SK-N-SH (cell line): ENCODE results near the gene KRTAP2-3. TPM values are rescaled to one million over a fixed set of nuclear protein-coding genes. Genes with fewer than 3 reads are reported as not detected.
"Not testable (repeated sequence)": the region's sequence is repeated elsewhere in the genome, so short reads cannot be mapped to it uniquely, and the experiment has no call there.

Experiments used
- CTCF ChIA-PET: fragments of 300-600, 350-600 bp; formaldehyde crosslinking; extraction: SDS; loops from one replicate; lab custom pipeline; 2021; lab: Yijun Ruan, JAX
- POLR2A ChIA-PET: fragments of 350-600 bp; sonication (Branson Sonifier 250); formaldehyde crosslinking; extraction: SDS; loops from one replicate; lab custom pipeline; 2020; ENCODE audit warnings: antibody characterized with exemption, inconsistent platforms; lab: Yijun Ruan, JAX
- DNase-seq: peaks from one replicate; pipeline ENCODE4 v3.0.0; 2012
- H2AFZ ChIP-seq: fragments of 200-600 bp; sonication (generic); 2 replicates; pipeline ENCODE4 v1.8.1; 2016; ENCODE audit warnings: antibody characterized with exemption, mild to moderate bottlenecking, low read depth
- H3F3A ChIP-seq: fragments of 200-600 bp; sonication (generic); replicated peaks from 2 replicates; pipeline ENCODE3; 2016; ENCODE audit warnings: antibody characterized with exemption, mild to moderate bottlenecking; ENCODE audit not compliant: insufficient read depth
- H3K27ac ChIP-seq, 2 experiments: fragments of 200-500 bp in 1 of 2; fragments of 200-600 bp in 1 of 2; sonication (Bioruptor generic) in 1 of 2; sonication (generic), shearing (Covaris generic) in 1 of 2; 2 replicates each; pipeline versions ENCODE4 v1.5.1 to v1.6.1; 2014 to 2016; ENCODE audit warnings: low read depth in 2 of 2, inconsistent platforms in 1 of 2, low read length in 1 of 2, mild to moderate bottlenecking in 1 of 2, mixed read lengths in 1 of 2
- H3K27me3 ChIP-seq: fragments of 200-600 bp; sonication (generic), shearing (Covaris generic); 2 replicates; pipeline ENCODE4 v1.6.1; 2016; ENCODE audit warnings: mixed run types; ENCODE audit not compliant: insufficient read depth
- H3K36me3 ChIP-seq, 2 experiments: fragments of 200-500 bp in 1 of 2; fragments of 200-600 bp in 1 of 2; sonication (Bioruptor generic) in 1 of 2; sonication (generic) in 1 of 2; replicated peaks in 1 of 2; 2 replicates each; pipeline versions ENCODE3 to v1.5.1; 2014 to 2016; ENCODE audit warnings: low read length in 1 of 2, mild to moderate bottlenecking in 1 of 2; ENCODE audit not compliant: insufficient read depth in 2 of 2, control insufficient read depth in 1 of 2
- H3K4me1 ChIP-seq, 2 experiments: fragments of 200-500 bp in 1 of 2; fragments of 200-600 bp in 1 of 2; sonication (Bioruptor generic) in 1 of 2; sonication (generic), shearing (Covaris generic) in 1 of 2; 2 replicates each; pipeline versions ENCODE4 v1.5.1 to v1.6.1; 2014 to 2016; ENCODE audit warnings: low read depth in 1 of 2, low read length in 1 of 2, mixed run types in 1 of 2; ENCODE audit not compliant: insufficient read depth in 2 of 2, control insufficient read depth in 1 of 2
- H3K4me2 ChIP-seq: fragments of 200-600 bp; sonication (generic), shearing (Covaris generic); 2 replicates; pipeline ENCODE4 v1.6.1; 2017; ENCODE audit warnings: mixed run types
- H3K4me3 ChIP-seq, 2 experiments: fragments of 200-500 bp in 1 of 2; fragments of 200-600 bp in 1 of 2; sonication (Bioruptor generic) in 1 of 2; sonication (generic), shearing (Covaris generic) in 1 of 2; 2 replicates each; pipeline versions ENCODE4 v1.5.1 to v1.8.1; 2014 to 2016; ENCODE audit warnings: low read depth in 2 of 2, inconsistent platforms in 1 of 2, low read length in 1 of 2, mild to moderate bottlenecking in 1 of 2, mixed read lengths in 1 of 2, moderate library complexity in 1 of 2
- H3K79me2 ChIP-seq: fragments of 200-600 bp; sonication (generic); 2 replicates; pipeline ENCODE4 v1.8.1; 2017; ENCODE audit warnings: mild to moderate bottlenecking; ENCODE audit not compliant: insufficient read depth
- H3K9ac ChIP-seq: fragments of 200-600 bp; sonication (generic); 2 replicates; pipeline ENCODE4 v1.6.1; 2017; ENCODE audit warnings: mixed run types
- H3K9me2 ChIP-seq: fragments of 200-600 bp; sonication (generic); 2 replicates; pipeline ENCODE4 v1.6.1; 2017; ENCODE audit warnings: mixed run types
- H3K9me3 ChIP-seq: fragments of 200-600 bp; sonication (generic); 2 replicates; pipeline ENCODE4 v1.6.1; 2017; ENCODE audit warnings: mixed run types, mild to moderate bottlenecking, moderate library complexity
- H4K20me1 ChIP-seq: fragments of 200-600 bp; sonication (generic); 2 replicates; pipeline ENCODE4 v1.6.1; 2017; ENCODE audit warnings: mild to moderate bottlenecking, mixed run types; ENCODE audit not compliant: insufficient read depth
- CHD2 ChIP-seq: fragments of 150-350 bp; IDR thresholded peaks from 2 replicates; pipeline ENCODE4 v1.6.1; 2018; ENCODE audit warnings: low read length; ENCODE audit not compliant: partially characterized antibody
- CTCF ChIP-seq: fragments of 200-600 bp; sonication (generic); IDR thresholded peaks from 2 replicates; pipeline ENCODE4 v1.6.1; 2017; ENCODE audit warnings: antibody characterized with exemption, mild to moderate bottlenecking, moderate library complexity
- EP300 ChIP-seq, 2 experiments: IDR thresholded peaks; 2 replicates each; pipeline versions ENCODE4 v1.4.0 to v1.6.1; 2012; ENCODE audit warnings: borderline replicate concordance in 1 of 2, low read depth in 1 of 2, low read length in 1 of 2
- FOSL2 ChIP-seq: IDR thresholded peaks from 2 replicates; pipeline ENCODE4 v1.4.0; 2012; ENCODE audit warnings: low read depth, mild to moderate bottlenecking, moderate library complexity, borderline replicate concordance
- GATA2 ChIP-seq: sonication (generic); formaldehyde crosslinking; IDR thresholded peaks from 2 replicates; pipeline ENCODE4 v1.5.0; 2020; ENCODE audit warnings: mild to moderate bottlenecking, missing genetic modification reagents
- IRF3 ChIP-seq: fragments of 150-350 bp; IDR thresholded peaks from 2 replicates; pipeline ENCODE4 v1.6.1; 2016; ENCODE audit warnings: mild to moderate bottlenecking, low read depth, low read length
- JUND ChIP-seq: IDR thresholded peaks from 2 replicates; pipeline ENCODE4 v1.4.0; 2012
- MAX ChIP-seq: IDR thresholded peaks from 2 replicates; pipeline ENCODE4 v1.4.0; 2012; ENCODE audit warnings: low read depth
- NFIC ChIP-seq: IDR thresholded peaks from 2 replicates; pipeline ENCODE4 v1.4.0; 2012; ENCODE audit warnings: borderline replicate concordance
- PBX3 ChIP-seq: IDR thresholded peaks from 2 replicates; pipeline ENCODE4; 2012
- POLR2AphosphoS5 ChIP-seq: IDR thresholded peaks from 2 replicates; pipeline ENCODE4 v1.6.1; 2012; ENCODE audit warnings: low read depth, low read length
- RAD21 ChIP-seq: IDR thresholded peaks from 2 replicates; pipeline ENCODE4 v1.6.1; 2012; ENCODE audit warnings: mild to moderate bottlenecking, low read length
- RXRA ChIP-seq: IDR thresholded peaks from 2 replicates; pipeline ENCODE4 v1.4.0; 2012; ENCODE audit warnings: low read depth, mild to moderate bottlenecking, borderline replicate concordance
- TCF12 ChIP-seq: IDR thresholded peaks from 2 replicates; pipeline ENCODE4 v1.4.0; 2012
- TEAD4 ChIP-seq: IDR thresholded peaks from 2 replicates; pipeline ENCODE4 v1.4.0; 2012; ENCODE audit warnings: mild to moderate bottlenecking, borderline replicate concordance; ENCODE audit not compliant: insufficient read depth
- YY1 ChIP-seq: IDR thresholded peaks from 2 replicates; pipeline ENCODE4 v1.4.0; 2012; ENCODE audit warnings: low read depth, mild to moderate bottlenecking
- ZBTB33 ChIP-seq: IDR thresholded peaks from 2 replicates; pipeline ENCODE4 v1.4.0; 2012; ENCODE audit warnings: low read depth, borderline replicate concordance
- WGBS: methylation state at CpG from one replicate; pipeline ENCODE4 v1.1.6; 2017; ENCODE audit warnings: low lambda C conversion rate; 5-methylcytosine and 5-hydroxymethylcytosine counted together
- polyA plus RNA-seq, 3 experiments: library from polyadenylated mRNA; depleted of rRNA; stranded (reverse); fragments of >200 nt; gene quantifications; 2 replicates each; pipeline ENCODE4 v1.2.3, GENCODE V29; 2012

KRTAP2-3 gene
- 0.36 and 0.39 TPM in 2 replicates for polyA plus RNA-seq (2012; rRNA removed)
- 0.32 and 0.93 TPM in 2 replicates for polyA plus RNA-seq (2012; cell fraction: cytosol; rRNA removed)
- polyA plus RNA-seq (2012; cell fraction: nucleus; rRNA removed): 0.56 and 0.83 TPM in 2 replicates

- Histone ChIP-seq H3K36me3 (no peaks in the 10 kb centered on the region), H3K9ac (no peak within 1 kb of the TSS), H3K4me2 (peak within 1 kb of the TSS; percentile 51), H3K4me3 (no peak within 1 kb of the TSS), H4K20me1 (no peaks in the 10 kb centered on the region), H3K9me3 (no peaks in the 10 kb centered on the region), H3K4me1 (peaks cover 0 to 22% of the 10 kb centered on the region in 2 experiments; a peak in 2 of 4 replicates), H3K27ac (peak within 1 kb of the TSS in 1 of 2 experiments; percentile 62; a peak in 3 of 4 replicates), H3K9me2 (no peaks in the 10 kb centered on the region), H3K79me2 (no peaks in the 10 kb centered on the region), H3F3A (peaks cover 30% of the 10 kb centered on the region), H2AFZ (no peak within 1 kb of the TSS), H3K27me3 (no peaks in the 10 kb centered on the region)
- WGBS: 17% methylated on average over 6 of the region's 6 CpGs
- ChIA-PET POLR2A (no interaction called here), CTCF (no interaction called here)
- no peak for TF ChIP-seq GATA2
- peak; percentile 81 for TF ChIP-seq PBX3
- TF ChIP-seq TEAD4: peak; percentile 94
- TF ChIP-seq ZBTB33: no peak
- peak; percentile 27; the same call in 1 of the 2 replicates for TF ChIP-seq POLR2AphosphoS5
- peak; percentile 87 for TF ChIP-seq TCF12
- peak; percentile 95 for TF ChIP-seq FOSL2
- no peak for TF ChIP-seq RAD21
- TF ChIP-seq IRF3: no peak
- peak in 1 of 2 experiments; percentile 76; a peak in 2 of 4 replicates for TF ChIP-seq EP300 (IDR thresholded peaks at IDR 0.05; ENCODE audit: borderline replicate concordance in 1 of 2, low read depth in 1 of 2, low read length in 1 of 2)
- TF ChIP-seq CTCF: no peak
- peak; percentile 58; the same call in 1 of the 2 replicates for TF ChIP-seq YY1
- TF ChIP-seq CHD2: no peak
- peak; percentile 91 for TF ChIP-seq MAX
- peak; percentile 52; the same call in 1 of the 2 replicates for TF ChIP-seq NFIC
- TF ChIP-seq JUND: peak; percentile 93
- peak; percentile 13; the same call in 1 of the 2 replicates for TF ChIP-seq RXRA
- DNase-seq: no peak
These were observed at the start of gene KRTAP2-3 for GRCh38 chr17:41060052-41060604. Gene KRTAP2-3, minus strand, starts transcription at chr17:41060114. Its CDS starts 64 bp downstream, at chr17:41060050.

GRCh38 chr17:41108728-41109386 is 48.9 kb upstream of the KRTAP2-3 start:
- CTCF ChIA-PET: not testable (repeated sequence)

More at GRCh38 chr17:41108728-41109386, 48.9 kb upstream of the KRTAP2-3 start:
- H3K4me2 ChIP-seq, H3K36me3 ChIP-seq, H2AFZ ChIP-seq, H3F3A ChIP-seq, H3K27me3 ChIP-seq, H3K4me1 ChIP-seq, H3K9me2 ChIP-seq, H3K4me3 ChIP-seq, H3K79me2 ChIP-seq, POLR2A ChIA-PET, H4K20me1 ChIP-seq, H3K9ac ChIP-seq, H3K9me3 ChIP-seq, H3K27ac ChIP-seq, DNase-seq: not testable (repeated sequence)
- 3% methylated on average over 1 of the region's 1 CpG for WGBS
